HUES64 (cell line): Measurements from ENCODE around the gene FAM210A.
A peak's percentile ranks its signal among the peaks of the same experiment; 100 is the strongest.

Source experiments
- H3K27ac ChIP-seq: 2 replicates; pipeline ENCODE4 v1.7.0; 2013; ENCODE audit warnings: low read depth, low read length, inconsistent platforms
- H3K27me3 ChIP-seq: 2 replicates; pipeline ENCODE4 v1.6.1; 2013; ENCODE audit warnings: mild to moderate bottlenecking, low read length; ENCODE audit not compliant: insufficient read depth
- H3K36me3 ChIP-seq: 2 replicates; pipeline ENCODE4 v1.6.1; 2013; ENCODE audit warnings: mild to moderate bottlenecking, low read length; ENCODE audit not compliant: insufficient read depth
- H3K4me1 ChIP-seq: 2 replicates; pipeline ENCODE4 v1.6.1; 2013; ENCODE audit warnings: mild to moderate bottlenecking, low read length, moderate library complexity; ENCODE audit not compliant: insufficient read depth
- H3K4me3 ChIP-seq: 2 replicates; pipeline ENCODE4 v1.5.1; 2013; ENCODE audit warnings: mild to moderate bottlenecking, low read length, moderate library complexity
- H3K9ac ChIP-seq: 2 replicates; pipeline ENCODE4 v1.6.1; 2013; ENCODE audit warnings: mild to moderate bottlenecking, low read depth, low read length
- H3K9me3 ChIP-seq: 2 replicates; pipeline ENCODE4 v1.6.1; 2013; ENCODE audit warnings: low read depth, low read length; ENCODE audit not compliant: insufficient read depth
- WGBS: fragments of 150-250, 120-280 bp; methylation state at CpG from one replicate; pipeline ENCODE4 v1.1.7; 2013; ENCODE audit warnings: missing lambda C conversion rate; 5-methylcytosine and 5-hydroxymethylcytosine counted together

Gene FAM210A

GRCh38 chr18:13627639-13628038 lies 98.7 kb downstream of the FAM210A start:
- Histone ChIP-seq H3K4me3 (no peak overlapping the region), H3K27ac (no peak overlapping the region), H3K36me3 (no peaks in the 10 kb centered on the region), H3K9me3 (peaks cover 5% of the 10 kb centered on the region; the same call in 1 of the 2 replicates), H3K4me1 (no peaks in the 10 kb centered on the region), H3K27me3 (no peaks in the 10 kb centered on the region), H3K9ac (peak overlapping the region; percentile 23; the same call in 1 of the 2 replicates)
- WGBS = 94% methylated on average over 8 of the region's 8 CpGs

DNA sequence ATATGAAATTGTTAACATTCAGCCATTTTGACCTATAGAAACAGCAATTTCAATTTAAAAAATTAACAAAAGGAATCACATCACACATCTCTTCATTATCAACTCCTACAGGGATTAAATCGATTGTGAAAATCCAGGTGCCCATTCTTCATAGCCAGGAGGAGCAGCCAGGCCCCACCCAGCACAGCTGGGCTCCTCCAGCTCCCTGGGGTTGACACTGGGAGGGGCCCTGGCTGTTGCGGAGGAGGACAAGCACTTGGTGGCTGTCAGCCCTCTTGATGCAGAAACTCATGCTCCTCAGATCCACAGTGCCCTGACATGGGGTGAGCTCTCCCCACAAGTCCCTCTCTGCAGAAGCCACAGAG lies 99.8 kb downstream of the FAM210A start:
- WGBS = 89% methylated on average over 2 of the region's 2 CpGs

DNA sequence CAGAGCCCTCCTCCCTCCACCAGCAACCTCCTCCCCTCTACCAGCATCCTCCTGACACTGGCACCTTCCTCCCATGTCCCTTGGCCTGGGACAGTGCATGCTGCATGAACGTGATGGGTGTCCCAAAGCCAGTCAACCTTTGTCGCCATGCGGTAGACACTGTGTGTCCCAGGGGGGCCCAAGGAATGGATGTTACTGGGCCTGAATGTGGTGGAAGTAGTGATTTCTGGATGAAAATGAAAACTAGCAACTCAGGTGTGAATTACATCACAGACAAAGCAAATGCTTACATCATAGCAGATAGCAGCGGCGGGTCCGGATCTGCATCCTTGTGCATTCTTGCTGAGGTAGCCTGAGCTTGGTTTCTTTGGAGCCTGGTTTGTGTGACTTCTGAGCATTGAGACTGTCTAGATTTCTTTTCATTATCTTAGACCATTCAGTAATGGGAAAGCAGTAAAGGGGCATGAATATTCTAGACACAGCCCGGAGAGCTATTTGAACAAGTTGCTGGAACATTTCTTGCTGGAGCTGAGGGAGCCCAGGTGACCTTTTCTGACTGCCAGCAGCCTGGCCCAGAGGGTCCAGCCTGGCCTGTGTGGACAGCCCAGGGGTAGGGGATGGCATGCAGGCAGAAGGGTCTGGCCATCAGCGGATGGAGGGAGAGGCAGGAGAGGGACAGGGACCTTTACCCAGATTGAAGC lies 100.4 kb downstream of the FAM210A start:
- H3K27me3 ChIP-seq = no peaks in the 10 kb centered on the region
- H3K27ac ChIP-seq = no peak overlapping the region
- 94% methylated on average over 7 of the region's 8 CpGs for WGBS
- H3K4me1 ChIP-seq = no peaks in the 10 kb centered on the region
- H3K36me3 ChIP-seq = no peaks in the 10 kb centered on the region
- H3K4me3 ChIP-seq = no peak overlapping the region
- H3K9me3 ChIP-seq = no peaks in the 10 kb centered on the region
- no peak overlapping the region for H3K9ac ChIP-seq

More for the DNA sequence above, 99.8 kb downstream of the FAM210A start:
- no peak overlapping the region for H3K4me3 ChIP-seq
- no peaks in the 10 kb centered on the region for H3K4me1 ChIP-seq
- no peaks in the 10 kb centered on the region for H3K27me3 ChIP-seq
- no peak overlapping the region for H3K9ac ChIP-seq
- no peaks in the 10 kb centered on the region for H3K36me3 ChIP-seq
- H3K9me3 ChIP-seq = no peaks in the 10 kb centered on the region
- no peak overlapping the region for H3K27ac ChIP-seq

- H3K27me3 ChIP-seq = no peaks in the 10 kb centered on the region
- H3K9me3 ChIP-seq = no peaks in the 10 kb centered on the region
- H3K36me3 ChIP-seq = no peaks in the 10 kb centered on the region
- 91% methylated on average over 7 of the region's 10 CpGs for WGBS
- H3K9ac ChIP-seq = no peak overlapping the region
- no peaks in the 10 kb centered on the region for H3K4me1 ChIP-seq
- no peak overlapping the region for H3K27ac ChIP-seq
- no peak overlapping the region for H3K4me3 ChIP-seq
Observed at GRCh38 chr18:13625355-13625754, 101.0 kb downstream of the FAM210A start.

GRCh38 chr18:13624563-13625237 lies 101.7 kb downstream of the FAM210A start:
- Histone ChIP-seq H3K9ac (no peak overlapping the region), H3K9me3 (no peaks in the 10 kb centered on the region), H3K27ac (no peak overlapping the region), H3K4me3 (no peak overlapping the region), H3K27me3 (no peaks in the 10 kb centered on the region), H3K4me1 (no peaks in the 10 kb centered on the region), H3K36me3 (no peaks in the 10 kb centered on the region)
- 89% methylated on average over 11 of the region's 11 CpGs for WGBS

GRCh38 chr18:13623871-13624270 lies 102.5 kb downstream of the FAM210A start:
- Histone ChIP-seq H3K27me3 (no peaks in the 10 kb centered on the region), H3K4me1 (no peaks in the 10 kb centered on the region), H3K4me3 (no peak overlapping the region), H3K27ac (no peak overlapping the region), H3K9me3 (no peaks in the 10 kb centered on the region), H3K9ac (no peak overlapping the region), H3K36me3 (no peaks in the 10 kb centered on the region)
- 94% methylated on average over 13 of the region's 13 CpGs for WGBS

- no peak overlapping the region for H3K4me3 ChIP-seq
- H3K27ac ChIP-seq = no peak overlapping the region
- no peaks in the 10 kb centered on the region for H3K27me3 ChIP-seq
- 82% methylated on average over 10 of the region's 10 CpGs for WGBS
- H3K9ac ChIP-seq = no peak overlapping the region
- no peaks in the 10 kb centered on the region for H3K9me3 ChIP-seq
- no peaks in the 10 kb centered on the region for H3K4me1 ChIP-seq
- H3K36me3 ChIP-seq = no peaks in the 10 kb centered on the region
Observed at GRCh38 chr18:13623348-13623747, 103.0 kb downstream of the FAM210A start.

DNA sequence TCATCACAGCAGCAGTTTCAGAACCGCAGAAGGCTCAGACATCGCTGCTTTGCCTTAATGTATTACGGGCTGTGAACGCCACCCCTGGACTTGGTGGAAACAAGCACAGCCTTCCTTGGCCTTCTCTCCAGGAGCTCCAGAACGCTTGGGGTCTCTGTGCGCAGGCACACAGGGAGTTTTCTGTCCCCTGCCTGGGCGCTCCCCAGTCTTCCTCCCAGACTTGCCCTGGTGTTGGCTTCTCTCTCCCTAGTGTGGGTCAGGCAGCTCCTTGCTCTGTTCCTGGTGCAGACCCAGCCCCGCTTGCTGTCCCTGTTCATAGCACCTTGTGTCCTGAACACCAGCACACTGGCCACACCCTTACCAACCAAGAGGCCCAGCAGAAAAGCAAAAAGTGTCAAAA lies 103.6 kb downstream of the FAM210A start:
- H3K4me1 ChIP-seq = no peaks in the 10 kb centered on the region
- no peaks in the 10 kb centered on the region for H3K27me3 ChIP-seq
- H3K9me3 ChIP-seq = no peaks in the 10 kb centered on the region
- WGBS = 94% methylated on average over 8 of the region's 8 CpGs
- H3K27ac ChIP-seq = no peak overlapping the region
- no peaks in the 10 kb centered on the region for H3K36me3 ChIP-seq
- no peak overlapping the region for H3K4me3 ChIP-seq
- H3K9ac ChIP-seq = no peak overlapping the region

GRCh38 chr18:13621886-13622619 lies 104.3 kb downstream of the FAM210A start:
- 94% methylated on average over 19 of the region's 19 CpGs for WGBS
- Histone ChIP-seq H3K4me1 (no peaks in the 10 kb centered on the region), H3K36me3 (no peaks in the 10 kb centered on the region), H3K27ac (no peak overlapping the region), H3K4me3 (no peak overlapping the region), H3K27me3 (no peaks in the 10 kb centered on the region), H3K9ac (no peak overlapping the region), H3K9me3 (no peaks in the 10 kb centered on the region)

DNA sequence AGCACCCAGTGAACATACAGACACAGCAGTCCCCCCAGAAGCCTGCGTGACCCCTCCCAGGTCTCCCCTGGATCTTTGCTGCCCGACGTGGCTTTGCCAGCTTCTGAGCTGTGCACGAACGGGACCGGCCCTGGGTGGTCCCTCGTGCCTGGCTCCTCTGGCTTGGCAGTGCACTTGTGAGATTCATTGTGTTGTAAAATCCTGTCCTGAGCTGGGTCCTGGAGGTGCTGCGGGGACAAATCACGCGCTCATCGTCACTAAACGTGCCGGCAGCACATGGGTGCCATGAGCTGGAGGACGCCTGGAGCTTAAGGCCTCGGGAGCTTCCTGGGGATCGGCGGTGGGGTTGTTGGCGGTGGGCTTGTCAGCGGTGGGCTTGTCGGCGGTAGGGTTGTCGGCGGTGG lies 104.9 kb downstream of the FAM210A start:
- Histone ChIP-seq H3K9me3 (no peaks in the 10 kb centered on the region), H3K36me3 (no peaks in the 10 kb centered on the region), H3K4me1 (no peaks in the 10 kb centered on the region), H3K4me3 (no peak overlapping the region), H3K27ac (no peak overlapping the region), H3K27me3 (no peaks in the 10 kb centered on the region), H3K9ac (no peak overlapping the region)
- 95% methylated on average over 23 of the region's 23 CpGs for WGBS

DNA sequence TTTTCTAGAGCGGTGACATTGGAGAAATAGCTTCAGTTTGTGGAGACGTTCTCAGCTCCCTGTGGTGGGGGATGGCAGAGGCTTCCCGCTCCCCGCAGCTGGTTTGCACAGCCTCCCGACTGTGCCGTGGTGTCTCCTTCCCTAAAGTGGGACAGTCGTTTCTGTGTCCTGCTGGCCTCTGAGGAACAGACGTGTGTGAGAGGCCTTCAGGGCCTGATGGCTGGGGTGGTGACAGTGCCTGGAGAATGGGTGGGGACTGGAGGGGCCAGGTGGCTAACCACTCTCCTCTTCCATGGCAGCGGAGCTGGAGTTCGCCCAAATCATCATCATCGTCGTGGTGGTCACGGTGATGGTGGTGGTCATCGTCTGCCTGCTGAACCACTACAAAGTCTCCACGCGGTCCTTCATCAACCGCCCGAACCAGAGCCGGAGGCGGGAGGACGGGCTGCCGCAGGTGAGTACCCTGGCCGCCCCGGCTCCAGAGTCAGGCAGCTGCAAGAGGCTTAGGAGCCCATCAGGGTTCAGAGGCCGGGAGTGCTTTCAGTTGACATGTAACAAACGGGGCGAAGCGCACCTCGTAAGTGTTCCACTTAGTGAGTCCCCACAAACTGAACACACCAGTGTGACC lies 105.4 kb downstream of the FAM210A start:
- Histone ChIP-seq H3K27me3 (no peaks in the 10 kb centered on the region), H3K4me3 (no peak overlapping the region)
- 95% methylated on average over 29 of the region's 29 CpGs for WGBS

More for the DNA sequence above, 105.4 kb downstream of the FAM210A start:
- Histone ChIP-seq H3K36me3 (no peaks in the 10 kb centered on the region), H3K9ac (no peak overlapping the region), H3K4me1 (no peaks in the 10 kb centered on the region), H3K9me3 (no peaks in the 10 kb centered on the region), H3K27ac (no peak overlapping the region)
